Astrocyte (in vitro differentiated cells and primary cell): ENCODE measurements around the gene PTPA. TPM values are rescaled to one million over a fixed set of nuclear protein-coding genes. Genes with fewer than 3 reads are reported as not detected.
"Not testable (repeated sequence)": the region's sequence is repeated elsewhere in the genome, so short reads cannot be mapped to it uniquely, and the experiment has no call there.

ENCODE experiments used
- DNase-seq: peaks from one replicate; pipeline ENCODE4 v3.0.0-alpha.2; 2010; ENCODE audit warnings: low read depth
- FAIRE-seq: peaks from 2 replicates; lab custom pipeline; 2011; peaks lifted over from hg19 to GRCh38; lab: Jason Lieb, UNC
- H2AFZ ChIP-seq: 2 replicates; pipeline ENCODE4 v1.6.0; 2012; ENCODE audit warnings: low read depth, low read length, inconsistent platforms
- H3K27ac ChIP-seq: 2 replicates; pipeline ENCODE4 v1.5.1; 2011; ENCODE audit warnings: low read depth, low read length, inconsistent platforms
- H3K27me3 ChIP-seq: 2 replicates; pipeline ENCODE4 v1.6.0; 2011; ENCODE audit warnings: low read length, inconsistent platforms; ENCODE audit not compliant: insufficient read depth
- H3K36me3 ChIP-seq: 2 replicates; pipeline ENCODE4 v1.5.1; 2011; ENCODE audit warnings: low read length, inconsistent platforms; ENCODE audit not compliant: insufficient read depth
- H3K4me1 ChIP-seq: 2 replicates; pipeline ENCODE4 v1.5.1; 2011; ENCODE audit warnings: low read length, inconsistent platforms; ENCODE audit not compliant: insufficient read depth
- H3K4me2 ChIP-seq: 2 replicates; pipeline ENCODE4 v1.6.0; 2012; ENCODE audit warnings: low read length, inconsistent platforms
- H3K4me3 ChIP-seq: 2 replicates; pipeline ENCODE4 v1.5.1; 2011; ENCODE audit warnings: low read depth, mild to moderate bottlenecking, low read length, inconsistent platforms; ENCODE audit not compliant: insufficient read depth
- H3K79me2 ChIP-seq: 2 replicates; pipeline ENCODE4 v1.6.0; 2012; ENCODE audit warnings: mild to moderate bottlenecking, low read length, inconsistent platforms; ENCODE audit not compliant: insufficient read depth
- H3K9ac ChIP-seq: 2 replicates; pipeline ENCODE4 v1.6.0; 2012; ENCODE audit warnings: mild to moderate bottlenecking, low read length, inconsistent platforms
- H3K9me3 ChIP-seq: 2 replicates; pipeline ENCODE4 v1.5.1; 2012; ENCODE audit warnings: low read depth, mild to moderate bottlenecking, low read length, inconsistent platforms; ENCODE audit not compliant: insufficient read depth
- H4K20me1 ChIP-seq: 2 replicates; pipeline ENCODE4 v1.6.0; 2012; ENCODE audit warnings: low read length, inconsistent platforms; ENCODE audit not compliant: insufficient read depth
- H3K27ac Mint-ChIP-seq: one replicate; pipeline ENCODE4 v1.8.0; 2021; ENCODE audit warnings: mild to moderate bottlenecking, mixed read lengths; ENCODE audit not compliant: unreplicated experiment
- H3K27me3 Mint-ChIP-seq: one replicate; pipeline ENCODE4 v1.8.0; 2021; ENCODE audit warnings: low read depth, mixed read lengths; ENCODE audit not compliant: unreplicated experiment
- H3K36me3 Mint-ChIP-seq: one replicate; pipeline ENCODE4 v1.8.0; 2021; ENCODE audit warnings: low read depth, mixed read lengths; ENCODE audit not compliant: unreplicated experiment
- H3K4me1 Mint-ChIP-seq: one replicate; pipeline ENCODE4 v1.8.0; 2021; ENCODE audit warnings: low read depth, mixed read lengths; ENCODE audit not compliant: unreplicated experiment
- H3K4me3 Mint-ChIP-seq: one replicate; pipeline ENCODE4 v1.8.0; 2021; ENCODE audit warnings: mild to moderate bottlenecking, moderate library complexity, mixed read lengths; ENCODE audit not compliant: unreplicated experiment
- H3K9me3 Mint-ChIP-seq: one replicate; pipeline ENCODE4 v1.8.0; 2021; ENCODE audit warnings: mild to moderate bottlenecking, mixed read lengths; ENCODE audit not compliant: unreplicated experiment
- EZH2 ChIP-seq: IDR thresholded peaks from 2 replicates; pipeline ENCODE4 v1.6.1; 2012; ENCODE audit warnings: mild to moderate bottlenecking, low read length, inconsistent platforms; ENCODE audit not compliant: insufficient read depth
- total RNA-seq: library from RNA; stranded (reverse); gene quantifications from 2 replicates; pipeline ENCODE4 v1.2.1, GENCODE V29; 2021
- TF ChIP-seq, protein P1 (sequence below): IDR thresholded peaks from 2 replicates; pipeline ENCODE4 v1.5.1; 2011; ENCODE audit warnings: low read depth, mild to moderate bottlenecking, inconsistent platforms, low read length, moderate library complexity; ENCODE audit not compliant: insufficient read depth

Gene PTPA
- total RNA-seq, 1 donor from 2014 or later, result 122 TPM

DNA sequence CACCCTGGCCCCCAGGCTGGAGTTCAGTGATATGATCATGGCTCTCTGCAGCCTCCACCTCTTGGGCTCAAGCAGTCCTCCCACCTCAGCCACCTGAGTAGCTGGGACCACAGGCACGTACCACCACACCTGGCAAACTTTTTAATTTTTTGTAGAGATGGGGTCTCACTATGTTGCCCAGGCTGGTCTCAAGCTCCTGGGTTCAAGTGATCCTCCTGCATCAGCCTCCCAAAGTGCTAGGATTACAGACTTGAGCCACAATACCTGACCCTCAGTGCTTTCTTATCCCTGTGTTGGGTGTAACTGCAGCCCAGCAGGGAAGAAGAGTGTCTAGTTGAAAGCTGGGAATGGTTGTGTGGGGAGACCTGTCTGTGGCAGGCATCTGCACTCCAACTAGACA is 10.9 kb downstream of the PTPA start:
- DNase-seq (no peak), FAIRE-seq (no peak)
- H3K9me3 ChIP-seq, result no peaks in the 10 kb centered on the region
- H3K9ac ChIP-seq, result no peak overlapping the region
- no peak for TF ChIP-seq EZH2
- TF ChIP-seq, protein P1, sequence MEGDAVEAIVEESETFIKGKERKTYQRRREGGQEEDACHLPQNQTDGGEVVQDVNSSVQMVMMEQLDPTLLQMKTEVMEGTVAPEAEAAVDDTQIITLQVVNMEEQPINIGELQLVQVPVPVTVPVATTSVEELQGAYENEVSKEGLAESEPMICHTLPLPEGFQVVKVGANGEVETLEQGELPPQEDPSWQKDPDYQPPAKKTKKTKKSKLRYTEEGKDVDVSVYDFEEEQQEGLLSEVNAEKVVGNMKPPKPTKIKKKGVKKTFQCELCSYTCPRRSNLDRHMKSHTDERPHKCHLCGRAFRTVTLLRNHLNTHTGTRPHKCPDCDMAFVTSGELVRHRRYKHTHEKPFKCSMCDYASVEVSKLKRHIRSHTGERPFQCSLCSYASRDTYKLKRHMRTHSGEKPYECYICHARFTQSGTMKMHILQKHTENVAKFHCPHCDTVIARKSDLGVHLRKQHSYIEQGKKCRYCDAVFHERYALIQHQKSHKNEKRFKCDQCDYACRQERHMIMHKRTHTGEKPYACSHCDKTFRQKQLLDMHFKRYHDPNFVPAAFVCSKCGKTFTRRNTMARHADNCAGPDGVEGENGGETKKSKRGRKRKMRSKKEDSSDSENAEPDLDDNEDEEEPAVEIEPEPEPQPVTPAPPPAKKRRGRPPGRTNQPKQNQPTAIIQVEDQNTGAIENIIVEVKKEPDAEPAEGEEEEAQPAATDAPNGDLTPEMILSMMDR, result no peak
- no peak overlapping the region for H3K27ac ChIP-seq
- Mint-ChIP-seq H3K4me1 (no peaks in the 10 kb centered on the region), H3K27ac (no peak overlapping the region), H3K4me3 (no peak overlapping the region), H3K36me3 (peaks cover 19% of the 10 kb centered on the region), H3K27me3 (no peaks in the 10 kb centered on the region), H3K9me3 (no peaks in the 10 kb centered on the region)
- peaks cover 2% of the 10 kb centered on the region for H3K36me3 ChIP-seq
- no peaks in the 10 kb centered on the region for H3K27me3 ChIP-seq
- peaks cover 15% of the 10 kb centered on the region for H3K4me1 ChIP-seq
- no peak overlapping the region for H3K4me2 ChIP-seq
- H3K4me3 ChIP-seq, result no peak overlapping the region
- peaks cover 56% of the 10 kb centered on the region for H4K20me1 ChIP-seq
- peaks cover 23% of the 10 kb centered on the region for H3K79me2 ChIP-seq
- H2AFZ ChIP-seq, result no peak overlapping the region

DNA sequence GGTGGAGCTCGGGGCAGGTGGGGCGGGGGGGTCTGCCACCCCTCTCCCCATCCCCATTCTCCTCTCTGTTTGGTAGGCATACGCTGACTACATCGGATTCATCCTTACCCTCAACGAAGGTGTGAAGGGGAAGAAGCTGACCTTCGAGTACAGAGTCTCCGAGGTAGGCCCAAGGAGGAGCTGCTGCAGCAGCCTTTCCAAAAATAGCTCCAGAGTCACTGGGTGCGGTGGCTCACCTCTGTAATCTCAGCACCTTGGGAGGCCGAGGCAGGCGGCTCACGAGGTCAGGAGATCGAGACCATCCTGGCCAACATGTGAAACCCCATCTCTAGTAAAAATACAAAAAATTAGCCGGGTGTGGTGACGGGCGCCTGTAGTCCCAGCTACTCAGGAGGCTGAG is 11.8 kb downstream of the PTPA start:
- peaks cover 15% of the 10 kb centered on the region for H3K4me1 ChIP-seq
- not testable (repeated sequence) for H3K9ac ChIP-seq, H2AFZ ChIP-seq, H3K4me3 Mint-ChIP-seq, H3K27me3 Mint-ChIP-seq, H3K27me3 ChIP-seq, FAIRE-seq, H3K9me3 ChIP-seq, H3K4me3 ChIP-seq, H3K4me1 Mint-ChIP-seq, DNase-seq, H3K36me3 ChIP-seq, H3K27ac Mint-ChIP-seq, H3K27ac ChIP-seq, H3K9me3 Mint-ChIP-seq, H3K4me2 ChIP-seq
- H3K36me3 Mint-ChIP-seq, result peaks cover 19% of the 10 kb centered on the region
- H3K79me2 ChIP-seq, result peaks cover 15% of the 10 kb centered on the region
- peaks cover 55% of the 10 kb centered on the region for H4K20me1 ChIP-seq

DNA sequence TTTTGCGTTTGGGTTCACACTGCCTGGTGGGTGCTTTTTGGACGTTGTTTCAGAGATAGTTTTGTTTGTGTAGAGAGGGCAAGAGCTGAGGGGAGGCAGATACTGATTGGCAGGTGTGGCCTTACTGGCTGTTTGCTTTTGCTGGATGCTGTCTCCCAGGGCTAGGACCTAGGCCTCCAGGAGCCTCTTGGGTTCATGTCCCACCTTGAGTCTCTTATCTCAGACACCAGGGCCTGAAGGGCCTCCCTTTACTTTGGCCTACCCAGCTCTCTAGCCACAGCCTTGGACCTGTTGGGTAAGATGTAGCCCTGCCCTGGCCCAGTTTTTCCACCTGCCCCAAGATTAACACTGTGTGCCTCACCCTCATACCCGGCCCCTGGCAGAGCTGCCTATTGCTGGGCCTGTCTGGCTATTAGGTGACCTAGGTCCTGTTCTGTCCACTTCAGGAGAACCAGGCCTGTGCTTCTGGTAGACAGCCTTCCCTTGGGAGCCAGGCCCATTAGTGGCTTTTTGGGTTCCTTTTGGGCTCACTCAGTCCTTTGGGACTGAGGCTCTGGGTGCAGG is 13.4 kb downstream of the PTPA start:
- Histone ChIP-seq H2AFZ (no peak overlapping the region), H3K27me3 (no peaks in the 10 kb centered on the region), H4K20me1 (peaks cover 49% of the 10 kb centered on the region), H3K27ac (no peak overlapping the region), H3K4me2 (no peak overlapping the region), H3K9ac (no peak overlapping the region), H3K36me3 (peaks cover 2% of the 10 kb centered on the region), H3K4me1 (peaks cover 15% of the 10 kb centered on the region), H3K79me2 (peaks cover 9% of the 10 kb centered on the region), H3K4me3 (no peak overlapping the region), H3K9me3 (no peaks in the 10 kb centered on the region)
- no peak overlapping the region for H3K4me3 Mint-ChIP-seq
- TF ChIP-seq EZH2, result no peak
- TF ChIP-seq, protein P1, result no peak
- H3K27me3 Mint-ChIP-seq, result no peaks in the 10 kb centered on the region
- no peak overlapping the region for H3K27ac Mint-ChIP-seq
- H3K9me3 Mint-ChIP-seq, result no peaks in the 10 kb centered on the region
- FAIRE-seq (no peak), DNase-seq (no peak)
- no peaks in the 10 kb centered on the region for H3K4me1 Mint-ChIP-seq
- H3K36me3 Mint-ChIP-seq, result peaks cover 24% of the 10 kb centered on the region
